B cell (primary cell): ENCODE data around the gene CLSTN2. TPM values are rescaled to one million over a fixed set of nuclear protein-coding genes. Genes with fewer than 3 reads are reported as not detected.

ENCODE experiments used
- ATAC-seq: fragments of 200-7000 bp; cut with Tn5 transposase; one replicate; pipeline ENCODE4 v1.10.0; 2021; ENCODE audit warnings: low read depth, mild to moderate bottlenecking, moderate number of reproducible peaks, moderate library complexity
- CTCF ChIA-PET: fragments of 350-600 bp; sonication (Branson Sonifier 250); formaldehyde crosslinking; loops from one replicate; lab custom pipeline; 2021; ENCODE audit warnings: antibody characterized with exemption, inconsistent platforms; lab: Charles Lee
- POLR2A ChIA-PET: fragments of 350-600 bp; sonication (Branson Sonifier 250); formaldehyde crosslinking; loops from one replicate; lab custom pipeline; 2021; ENCODE audit warnings: antibody characterized with exemption; lab: Charles Lee
- DNase-seq: peaks from one replicate; pipeline ENCODE4 v3.0.0; 2013
- H2AFZ ChIP-seq: 2 replicates; pipeline ENCODE4 v1.6.1; 2012; ENCODE audit warnings: mild to moderate bottlenecking, low read depth, low read length; ENCODE audit not compliant: insufficient read depth, poor library complexity, severe bottlenecking
- H3K27ac ChIP-seq, 2 donors: 1 replicate in 1 of 2; 2 replicates in 1 of 2; pipeline ENCODE4 v1.5.1; 2012 to 2013; ENCODE audit warnings: low read length in 2 of 2, mild to moderate bottlenecking in 2 of 2, moderate library complexity in 1 of 2
- H3K27me3 ChIP-seq, 4 experiments: fragments of 200-600 bp in 1 of 4; sonication (generic) in 1 of 4; replicated peaks in 1 of 4; 1 replicate in 2 of 4; 2 replicates in 2 of 4; pipeline versions ENCODE4 v1.6.1 to v1.7.0; 2013 to 2016; ENCODE audit warnings: low read length in 3 of 4, mild to moderate bottlenecking in 2 of 4, mixed read lengths in 1 of 4, moderate library complexity in 1 of 4; ENCODE audit not compliant: insufficient read depth in 4 of 4, control insufficient read depth in 3 of 4; ENCODE audit errors: control extremely low read depth in 1 of 4
- H3K36me3 ChIP-seq, 2 experiments: replicated peaks in 1 of 2; 1 replicate in 1 of 2; 2 replicates in 1 of 2; pipeline versions ENCODE4 v1.6.1 to v1.7.1; 2013; ENCODE audit warnings: low read length in 1 of 2; ENCODE audit not compliant: insufficient read depth in 2 of 2, control insufficient read depth in 1 of 2; ENCODE audit errors: control extremely low read depth in 1 of 2, extremely low read depth in 1 of 2
- H3K4me1 ChIP-seq, 2 donors: fragments of 200-600 bp in 1 of 2; sonication (generic) in 1 of 2; 1 replicate in 1 of 2; 2 replicates in 1 of 2; pipeline versions ENCODE4 v1.5.1 to v1.6.1; 2013 to 2017; ENCODE audit warnings: low read length in 2 of 2; ENCODE audit not compliant: control insufficient read depth in 2 of 2, insufficient read depth in 2 of 2
- H3K4me2 ChIP-seq: replicated peaks from 2 replicates; pipeline ENCODE3; 2012; ENCODE audit warnings: mild to moderate bottlenecking, low read depth, low read length; ENCODE audit not compliant: poor library complexity, severe bottlenecking
- H3K4me3 ChIP-seq, 5 experiments: fragments of 200-600 bp in 1 of 5; sonication (generic) in 1 of 5; 1 replicate in 3 of 5; 2 replicates in 2 of 5; pipeline versions ENCODE4 v1.5.1 to v1.7.0; 2011 to 2016; ENCODE audit warnings: low read length in 4 of 5, mild to moderate bottlenecking in 4 of 5, low read depth in 2 of 5, control low read depth in 1 of 5, moderate library complexity in 1 of 5; ENCODE audit not compliant: insufficient read depth in 1 of 5; ENCODE audit errors: control extremely low read depth in 1 of 5, extremely low read depth in 1 of 5
- H3K79me2 ChIP-seq: fragments of 200-600 bp; sonication (generic); one replicate; pipeline ENCODE4 v1.6.0; 2016; ENCODE audit warnings: low read length; ENCODE audit not compliant: control insufficient read depth, insufficient read depth
- H3K9ac ChIP-seq: fragments of 200-600 bp; sonication (generic); 2 replicates; pipeline ENCODE4 v1.6.1; 2017; ENCODE audit warnings: mild to moderate bottlenecking, low read length, moderate library complexity
- H3K9me3 ChIP-seq, 3 donors: one replicate each; pipeline versions ENCODE4 v1.6.1 to v1.7.1; 2013; ENCODE audit warnings: low read length in 2 of 3; ENCODE audit not compliant: control insufficient read depth in 2 of 3, insufficient read depth in 1 of 3; ENCODE audit errors: control extremely low read depth in 1 of 3
- H4K20me1 ChIP-seq: 2 replicates; pipeline ENCODE4 v1.6.0; 2012; ENCODE audit warnings: mild to moderate bottlenecking, low read length; ENCODE audit not compliant: insufficient read depth, control insufficient read depth, poor library complexity, severe bottlenecking
- H3K27ac Mint-ChIP-seq: one replicate; pipeline ENCODE4 v1.8.0; 2021; ENCODE audit warnings: mixed read lengths
- H3K27me3 Mint-ChIP-seq: one replicate; pipeline ENCODE4 v1.8.0; 2021; ENCODE audit warnings: mixed read lengths
- H3K4me1 Mint-ChIP-seq: one replicate; pipeline ENCODE4 v1.8.0; 2021; ENCODE audit warnings: mixed read lengths
- H3K4me3 Mint-ChIP-seq: one replicate; pipeline ENCODE4 v1.8.0; 2021; ENCODE audit warnings: mixed read lengths
- H3K9me3 Mint-ChIP-seq: one replicate; pipeline ENCODE4 v1.8.0; 2022; ENCODE audit warnings: mixed read lengths; ENCODE audit not compliant: insufficient read depth
- EZH2 ChIP-seq: IDR thresholded peaks from 2 replicates; pipeline ENCODE4 v1.6.1; 2012; ENCODE audit warnings: borderline replicate concordance, low read depth, mild to moderate bottlenecking, moderate library complexity, low read length; ENCODE audit not compliant: insufficient read depth, poor library complexity, severe bottlenecking
- WGBS: methylation state at CpG from one replicate; pipeline ENCODE4 v1.1.5; 2013; ENCODE audit warnings: missing lambda C conversion rate; ENCODE audit not compliant: insufficient coverage; 5-methylcytosine and 5-hydroxymethylcytosine counted together
- intact Hi-C: fragments of 100-400 bp; cut with micrococcal nuclease; formaldehyde crosslinking; loops from one replicate; pipeline ENCODE4 v1.10.0; 2022
- polyA plus RNA-seq: library from polyadenylated mRNA; depleted of rRNA; stranded (reverse); fragments of >200 nt; gene quantifications from 2 replicates; pipeline ENCODE4 v1.2.3, GENCODE V29; 2012
- total RNA-seq, 2 donors: library from RNA; stranded (reverse); fragments of 120-200 nt in 1 of 2; gene quantifications; 1 replicate in 1 of 2; 2 replicates in 1 of 2; pipeline versions ENCODE4 v1.2.3 to v1.2.4, GENCODE V29; 2013 to 2022
- TF ChIP-seq, protein P1 (sequence below): fragments of 200-600 bp; IDR thresholded peaks from one replicate; pipeline ENCODE4 v1.8.0; 2022; ENCODE audit warnings: antibody characterized with exemption, mild to moderate bottlenecking

CLSTN2 gene
- total and polyA plus RNA-seq, 2 donors (not counting 1 experiment from before 2014, with no cell fraction given): not detected

DNA sequence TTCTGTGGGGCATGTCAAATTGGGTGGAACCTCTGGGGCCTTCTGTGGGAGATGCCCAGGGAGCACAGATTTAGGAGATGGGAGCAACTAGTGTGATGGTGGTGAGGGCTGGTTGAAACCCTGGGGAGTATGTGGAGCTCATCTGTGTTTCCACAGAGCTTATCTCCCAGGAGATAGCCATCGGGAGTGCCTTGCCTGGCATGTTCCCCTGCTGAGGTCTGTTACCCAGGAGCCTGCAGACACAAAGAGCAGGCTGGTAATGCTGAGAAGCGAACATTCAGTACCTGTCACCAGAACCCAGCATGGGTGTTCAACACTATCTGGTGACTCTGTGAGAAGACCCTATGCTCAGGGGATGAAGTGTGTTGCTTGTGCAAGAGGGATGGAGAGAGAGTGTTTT is 85.0 kb downstream of the CLSTN2 start:
- no peak overlapping the region for H3K4me3 ChIP-seq
- no peaks in the 10 kb centered on the region for H3K36me3 ChIP-seq
- intact Hi-C loops: no loop called here
- H3K4me1 ChIP-seq: no peaks in the 10 kb centered on the region
- H3K27ac ChIP-seq: no peak overlapping the region
- Mint-ChIP-seq H3K4me3 (no peak overlapping the region), H3K27ac (no peak overlapping the region), H3K27me3 (peaks cover 4% of the 10 kb centered on the region), H3K4me1 (no peaks in the 10 kb centered on the region), H3K9me3 (no peaks in the 10 kb centered on the region)
- no peaks in the 10 kb centered on the region for H4K20me1 ChIP-seq
- H2AFZ ChIP-seq: no peak overlapping the region
- DNase-seq (no peak), ATAC-seq (no peak)
- H3K9ac ChIP-seq: no peak overlapping the region
- CTCF ChIA-PET: no interaction called here
- TF ChIP-seq, protein P1, sequence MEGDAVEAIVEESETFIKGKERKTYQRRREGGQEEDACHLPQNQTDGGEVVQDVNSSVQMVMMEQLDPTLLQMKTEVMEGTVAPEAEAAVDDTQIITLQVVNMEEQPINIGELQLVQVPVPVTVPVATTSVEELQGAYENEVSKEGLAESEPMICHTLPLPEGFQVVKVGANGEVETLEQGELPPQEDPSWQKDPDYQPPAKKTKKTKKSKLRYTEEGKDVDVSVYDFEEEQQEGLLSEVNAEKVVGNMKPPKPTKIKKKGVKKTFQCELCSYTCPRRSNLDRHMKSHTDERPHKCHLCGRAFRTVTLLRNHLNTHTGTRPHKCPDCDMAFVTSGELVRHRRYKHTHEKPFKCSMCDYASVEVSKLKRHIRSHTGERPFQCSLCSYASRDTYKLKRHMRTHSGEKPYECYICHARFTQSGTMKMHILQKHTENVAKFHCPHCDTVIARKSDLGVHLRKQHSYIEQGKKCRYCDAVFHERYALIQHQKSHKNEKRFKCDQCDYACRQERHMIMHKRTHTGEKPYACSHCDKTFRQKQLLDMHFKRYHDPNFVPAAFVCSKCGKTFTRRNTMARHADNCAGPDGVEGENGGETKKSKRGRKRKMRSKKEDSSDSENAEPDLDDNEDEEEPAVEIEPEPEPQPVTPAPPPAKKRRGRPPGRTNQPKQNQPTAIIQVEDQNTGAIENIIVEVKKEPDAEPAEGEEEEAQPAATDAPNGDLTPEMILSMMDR: no peak
- TF ChIP-seq EZH2: no peak
- WGBS: 91% methylated on average over 2 of the region's 2 CpGs
- peaks cover 0 to 4% (median 0%) of the 10 kb centered on the region in 3 donors for H3K9me3 ChIP-seq
- H3K27me3 ChIP-seq: no peaks in the 10 kb centered on the region
- POLR2A ChIA-PET: no interaction called here
- H3K79me2 ChIP-seq: no peaks in the 10 kb centered on the region
- no peak overlapping the region for H3K4me2 ChIP-seq

DNA sequence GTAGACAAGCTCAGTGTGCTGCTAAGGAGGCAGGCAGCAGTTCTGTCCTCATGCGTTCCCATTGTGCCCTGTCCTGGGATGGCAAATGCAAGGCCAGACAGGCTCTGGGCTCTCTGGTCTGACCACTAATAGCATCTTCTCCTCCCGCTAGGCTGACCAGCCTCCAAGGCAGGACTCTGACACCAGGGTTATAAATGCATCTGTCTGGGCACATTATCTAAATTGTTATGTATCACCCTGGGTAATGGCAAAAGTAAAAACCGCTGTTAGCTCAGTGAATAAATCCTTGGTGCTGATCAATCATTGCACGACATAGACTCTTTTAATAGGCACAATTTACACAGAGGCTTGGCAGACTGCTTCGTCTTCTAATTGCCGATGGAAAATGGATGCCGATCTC is 85.6 kb downstream of the CLSTN2 start:
- Histone ChIP-seq H3K27me3 (no peaks in the 10 kb centered on the region), H3K9ac (no peak overlapping the region), H2AFZ (no peak overlapping the region), H3K4me3 (no peak overlapping the region), H3K27ac (no peak overlapping the region), H3K4me2 (no peak overlapping the region), H3K79me2 (no peaks in the 10 kb centered on the region), H3K9me3 (peaks cover 0 to 4% (median 0%) of the 10 kb centered on the region in 3 donors), H3K4me1 (no peaks in the 10 kb centered on the region), H3K36me3 (no peaks in the 10 kb centered on the region), H4K20me1 (no peaks in the 10 kb centered on the region)
- H3K4me3 Mint-ChIP-seq: no peak overlapping the region
- no peak for DNase-seq
- H3K27ac Mint-ChIP-seq: no peak overlapping the region
- no peaks in the 10 kb centered on the region for H3K27me3 Mint-ChIP-seq
- POLR2A ChIA-PET: no interaction called here
- 92% methylated on average over 7 of the region's 7 CpGs for WGBS
- TF ChIP-seq, protein P1: no peak
- no peak for TF ChIP-seq EZH2
- intact Hi-C loops: no loop called here
- ATAC-seq: no peak
- H3K4me1 Mint-ChIP-seq: no peaks in the 10 kb centered on the region
- CTCF ChIA-PET: no interaction called here
- no peaks in the 10 kb centered on the region for H3K9me3 Mint-ChIP-seq
